Metanephros (tissue), 1 donor: ENCODE data around the gene SHISA3. TPM values are rescaled to one million over a fixed set of nuclear protein-coding genes. Genes with fewer than 3 reads are reported as not detected.

Source experiments
- total RNA-seq: library from RNA; depleted of rRNA; stranded (reverse); fragments of >200 nt; gene quantifications from one replicate; pipeline ENCODE4 v1.2.3, GENCODE V29; 2014

The SHISA3 gene
- 60.1 TPM for total RNA-seq

GRCh38 chr4:42396752-42397634, at the start of gene SHISA3:
TSS of gene SHISA3 (plus strand) at chr4:42397488. CDS start at chr4:42398057, 569 bp downstream.

Other genes with a start within 250 kb of the SHISA3 start
- gene BEND4, start 244.8 kb upstream of the SHISA3 start, total RNA-seq, result 1.4 TPM